ENCODE data around the gene A4GALT. TPM values are rescaled to one million over a fixed set of nuclear protein-coding genes. Genes with fewer than 3 reads are reported as not detected.

A4GALT gene
- total and polyA plus RNA-seq, 10 of the 15 experiments (the other 5 are each of a cell fraction or from before 2014, with no cell fraction given), result 0.04 to 3.9 (median 2.3) TPM; not detected in 1

DNA sequence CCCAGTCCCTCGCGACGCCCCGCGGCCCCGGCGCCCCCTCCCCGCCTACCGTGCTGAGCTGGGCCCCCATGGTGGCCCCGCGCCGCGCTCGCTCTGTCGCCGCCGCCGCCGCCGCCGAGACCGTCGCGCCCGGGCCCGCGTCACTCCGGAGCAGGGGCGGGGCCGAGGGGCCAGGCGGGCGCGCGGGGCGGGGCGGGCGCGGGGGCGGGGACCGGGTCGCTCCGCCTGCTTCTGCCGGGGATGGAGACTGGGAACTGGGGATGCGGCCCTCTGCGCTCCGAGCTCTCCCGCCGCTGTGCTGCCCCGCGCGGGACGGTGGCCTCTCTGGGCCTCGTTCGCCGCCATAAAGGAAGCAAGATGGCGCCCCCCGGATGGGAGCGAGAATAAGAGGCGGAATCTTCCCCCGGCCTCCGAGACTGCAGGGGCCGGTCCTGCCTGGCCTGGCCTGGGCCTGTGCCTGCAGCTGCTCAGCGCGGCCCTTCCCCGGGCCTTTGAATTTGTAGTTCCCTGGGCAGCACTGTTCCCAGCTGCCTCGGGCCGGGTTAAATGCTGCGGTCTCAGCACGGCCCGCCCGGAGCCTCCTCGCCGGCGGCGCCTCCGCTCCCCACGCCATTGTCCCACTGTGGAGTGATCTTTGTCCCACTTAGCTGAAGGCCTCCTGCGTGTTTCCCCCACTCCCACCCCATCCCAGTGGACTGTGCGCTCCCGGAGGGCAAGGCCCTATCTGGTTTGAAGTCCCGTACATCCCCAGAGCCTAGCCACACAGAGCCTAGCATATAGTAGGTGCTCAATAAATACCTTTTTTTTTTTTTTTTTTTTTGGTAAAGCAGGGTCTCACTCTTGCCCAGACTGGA, 71.2 kb downstream of the A4GALT start, which contains the start of gene CYB5R3 (continued):
- TF ChIP-seq USF2 (IDR thresholded peaks at IDR 0.05; ENCODE audit: borderline replicate concordance, low read depth, low read length), result no peak
- TF ChIP-seq GATAD2B (conservative IDR thresholded peaks at IDR 0.05; ENCODE audit: low read depth), result peak; percentile 45
- TF ChIP-seq SMARCA5 (IDR thresholded peaks at IDR 0.05), result peak; percentile 93
- peak; percentile 20; the same call in 1 of the 2 replicates for TF ChIP-seq LARP7 (IDR thresholded peaks at IDR 0.05)
- 0 out of 2 replicates have a peak, but pooled peaks have one; percentile 13 for TF ChIP-seq NBN (IDR thresholded peaks at IDR 0.05)
- TF ChIP-seq, protein P1, sequence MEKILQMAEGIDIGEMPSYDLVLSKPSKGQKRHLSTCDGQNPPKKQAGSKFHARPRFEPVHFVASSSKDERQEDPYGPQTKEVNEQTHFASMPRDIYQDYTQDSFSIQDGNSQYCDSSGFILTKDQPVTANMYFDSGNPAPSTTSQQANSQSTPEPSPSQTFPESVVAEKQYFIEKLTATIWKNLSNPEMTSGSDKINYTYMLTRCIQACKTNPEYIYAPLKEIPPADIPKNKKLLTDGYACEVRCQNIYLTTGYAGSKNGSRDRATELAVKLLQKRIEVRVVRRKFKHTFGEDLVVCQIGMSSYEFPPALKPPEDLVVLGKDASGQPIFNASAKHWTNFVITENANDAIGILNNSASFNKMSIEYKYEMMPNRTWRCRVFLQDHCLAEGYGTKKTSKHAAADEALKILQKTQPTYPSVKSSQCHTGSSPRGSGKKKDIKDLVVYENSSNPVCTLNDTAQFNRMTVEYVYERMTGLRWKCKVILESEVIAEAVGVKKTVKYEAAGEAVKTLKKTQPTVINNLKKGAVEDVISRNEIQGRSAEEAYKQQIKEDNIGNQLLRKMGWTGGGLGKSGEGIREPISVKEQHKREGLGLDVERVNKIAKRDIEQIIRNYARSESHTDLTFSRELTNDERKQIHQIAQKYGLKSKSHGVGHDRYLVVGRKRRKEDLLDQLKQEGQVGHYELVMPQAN (conservative IDR thresholded peaks at IDR 0.05), result 0 out of 2 replicates have a peak, but pooled peaks have one; percentile 23
- TF ChIP-seq, protein P2, sequence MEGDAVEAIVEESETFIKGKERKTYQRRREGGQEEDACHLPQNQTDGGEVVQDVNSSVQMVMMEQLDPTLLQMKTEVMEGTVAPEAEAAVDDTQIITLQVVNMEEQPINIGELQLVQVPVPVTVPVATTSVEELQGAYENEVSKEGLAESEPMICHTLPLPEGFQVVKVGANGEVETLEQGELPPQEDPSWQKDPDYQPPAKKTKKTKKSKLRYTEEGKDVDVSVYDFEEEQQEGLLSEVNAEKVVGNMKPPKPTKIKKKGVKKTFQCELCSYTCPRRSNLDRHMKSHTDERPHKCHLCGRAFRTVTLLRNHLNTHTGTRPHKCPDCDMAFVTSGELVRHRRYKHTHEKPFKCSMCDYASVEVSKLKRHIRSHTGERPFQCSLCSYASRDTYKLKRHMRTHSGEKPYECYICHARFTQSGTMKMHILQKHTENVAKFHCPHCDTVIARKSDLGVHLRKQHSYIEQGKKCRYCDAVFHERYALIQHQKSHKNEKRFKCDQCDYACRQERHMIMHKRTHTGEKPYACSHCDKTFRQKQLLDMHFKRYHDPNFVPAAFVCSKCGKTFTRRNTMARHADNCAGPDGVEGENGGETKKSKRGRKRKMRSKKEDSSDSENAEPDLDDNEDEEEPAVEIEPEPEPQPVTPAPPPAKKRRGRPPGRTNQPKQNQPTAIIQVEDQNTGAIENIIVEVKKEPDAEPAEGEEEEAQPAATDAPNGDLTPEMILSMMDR (IDR thresholded peaks at IDR 0.05 in 2 of 3, conservative IDR thresholded peaks at IDR 0.05 in 1 of 3; ENCODE audit: control insufficient read depth in 2 of 3, extremely low read depth in 1 of 3, insufficient read depth in 1 of 3, low read depth in 3 of 3, low read length in 3 of 3), result no peak
- TF ChIP-seq RUNX3 (IDR thresholded peaks at IDR 0.05; ENCODE audit: low read length), result peak; percentile 23; the same call in 1 of the 2 replicates
- no peak for TF ChIP-seq HSF1 (IDR thresholded peaks at IDR 0.05; ENCODE audit: low read depth, low read length)
- no peak for TF ChIP-seq ELK1 (IDR thresholded peaks at IDR 0.05; ENCODE audit: low read depth, low read length)
- no peak for TF ChIP-seq SUPT20H (IDR thresholded peaks at IDR 0.05; ENCODE audit: borderline replicate concordance, control insufficient read depth, low read depth, low read length)
- no peak for TF ChIP-seq TCF7 (IDR thresholded peaks at IDR 0.05; ENCODE audit: borderline replicate concordance)
- TF ChIP-seq, protein P3, sequence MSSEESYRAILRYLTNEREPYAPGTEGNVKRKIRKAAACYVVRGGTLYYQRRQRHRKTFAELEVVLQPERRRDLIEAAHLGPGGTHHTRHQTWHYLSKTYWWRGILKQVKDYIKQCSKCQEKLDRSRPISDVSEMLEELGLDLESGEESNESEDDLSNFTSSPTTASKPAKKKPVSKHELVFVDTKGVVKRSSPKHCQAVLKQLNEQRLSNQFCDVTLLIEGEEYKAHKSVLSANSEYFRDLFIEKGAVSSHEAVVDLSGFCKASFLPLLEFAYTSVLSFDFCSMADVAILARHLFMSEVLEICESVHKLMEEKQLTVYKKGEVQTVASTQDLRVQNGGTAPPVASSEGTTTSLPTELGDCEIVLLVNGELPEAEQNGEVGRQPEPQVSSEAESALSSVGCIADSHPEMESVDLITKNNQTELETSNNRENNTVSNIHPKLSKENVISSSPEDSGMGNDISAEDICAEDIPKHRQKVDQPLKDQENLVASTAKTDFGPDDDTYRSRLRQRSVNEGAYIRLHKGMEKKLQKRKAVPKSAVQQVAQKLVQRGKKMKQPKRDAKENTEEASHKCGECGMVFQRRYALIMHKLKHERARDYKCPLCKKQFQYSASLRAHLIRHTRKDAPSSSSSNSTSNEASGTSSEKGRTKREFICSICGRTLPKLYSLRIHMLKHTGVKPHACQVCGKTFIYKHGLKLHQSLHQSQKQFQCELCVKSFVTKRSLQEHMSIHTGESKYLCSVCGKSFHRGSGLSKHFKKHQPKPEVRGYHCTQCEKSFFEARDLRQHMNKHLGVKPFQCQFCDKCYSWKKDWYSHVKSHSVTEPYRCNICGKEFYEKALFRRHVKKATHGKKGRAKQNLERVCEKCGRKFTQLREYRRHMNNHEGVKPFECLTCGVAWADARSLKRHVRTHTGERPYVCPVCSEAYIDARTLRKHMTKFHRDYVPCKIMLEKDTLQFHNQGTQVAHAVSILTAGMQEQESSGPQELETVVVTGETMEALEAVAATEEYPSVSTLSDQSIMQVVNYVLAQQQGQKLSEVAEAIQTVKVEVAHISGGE (CRISPR knock-in tag; IDR thresholded peaks at IDR 0.05), result no peak
- TF ChIP-seq MXI1 (IDR thresholded peaks at IDR 0.05; ENCODE audit: low read depth, low read length), result no peak
- no peak for TF ChIP-seq SPI1 (IDR thresholded peaks at IDR 0.05; ENCODE audit: borderline replicate concordance, insufficient read depth, low read depth, low read length)
- TF ChIP-seq CREB1 (IDR thresholded peaks at IDR 0.05; ENCODE audit: low read depth), result peak; percentile 87
- TF ChIP-seq ESRRA (IDR thresholded peaks at IDR 0.05; ENCODE audit: low read length), result no peak
- TF ChIP-seq BMI1 (IDR thresholded peaks at IDR 0.05; ENCODE audit: borderline replicate concordance), result no peak
